OCI-LY7 (cell line): Measurements from ENCODE around the gene FAM20A. TPM values are rescaled to one million over a fixed set of nuclear protein-coding genes. Genes with fewer than 3 reads are reported as not detected.

ENCODE experiments used
- BruUV-seq: library from RNA; stranded (reverse); fragments of 400-500 nt; replicated peaks from 2 replicates; lab custom pipeline; 2021; lab: Mats Ljungman, UMichigan
- CTCF ChIA-PET: fragments of 300-600 bp; sonication (Branson Sonifier 250); formaldehyde crosslinking; loops from one replicate; lab custom pipeline; 2022; ENCODE audit warnings: antibody characterized with exemption; ENCODE audit not compliant: unreplicated experiment; lab: Charles Lee
- POLR2A ChIA-PET: fragments of 300-600 bp; sonication (Branson Sonifier 250); formaldehyde crosslinking; loops from one replicate; lab custom pipeline; 2022; ENCODE audit warnings: antibody characterized with exemption; lab: Charles Lee
- DNase-seq: peaks from one replicate; pipeline ENCODE4 v3.0.0-alpha.2; 2015; ENCODE audit warnings: low spot score
- H2AFZ ChIP-seq: fragments of 200-600 bp; sonication (generic), shearing (Covaris generic); 2 replicates; pipeline ENCODE4 v1.6.1; 2014; ENCODE audit warnings: mild to moderate bottlenecking, antibody characterized with exemption, low read length, moderate library complexity
- H3K27ac ChIP-seq: fragments of 200-600 bp; sonication (generic); 2 replicates; pipeline ENCODE4 v1.5.1; 2014; ENCODE audit warnings: mixed run types, low read depth, mild to moderate bottlenecking, moderate library complexity, low read length, inconsistent platforms; ENCODE audit not compliant: poor library complexity, severe bottlenecking
- H3K36me3 ChIP-seq: fragments of 200-600 bp; sonication (generic); 2 replicates; pipeline ENCODE4 v1.6.1; 2014; ENCODE audit warnings: mild to moderate bottlenecking, antibody characterized with exemption, low read length, moderate library complexity, mixed read lengths; ENCODE audit not compliant: insufficient read depth
- H3K4me1 ChIP-seq: fragments of 200-600 bp; sonication (generic); 2 replicates; pipeline ENCODE4 v1.5.1; 2014; ENCODE audit warnings: mild to moderate bottlenecking, low read length; ENCODE audit not compliant: insufficient read depth, poor library complexity, severe bottlenecking
- H3K4me2 ChIP-seq: fragments of 200-600 bp; sonication (generic); 2 replicates; pipeline ENCODE4 v1.6.1; 2014; ENCODE audit warnings: mild to moderate bottlenecking, low read length
- H3K4me3 ChIP-seq: fragments of 200-600 bp; sonication (generic); 2 replicates; pipeline ENCODE4 v1.5.1; 2014; ENCODE audit warnings: mild to moderate bottlenecking, low read depth, low read length; ENCODE audit not compliant: poor library complexity, severe bottlenecking
- H3K79me2 ChIP-seq: fragments of 200-600 bp; sonication (generic); 2 replicates; pipeline ENCODE4 v1.6.1; 2016; ENCODE audit warnings: low read depth, mild to moderate bottlenecking, low read length, moderate library complexity, mixed read lengths; ENCODE audit not compliant: insufficient read depth
- H3K9me2 ChIP-seq: fragments of 200-600 bp; sonication (generic); 2 replicates; pipeline ENCODE4 v1.6.1; 2016; ENCODE audit warnings: mild to moderate bottlenecking, low read length, mixed read lengths; ENCODE audit not compliant: insufficient read depth
- H3K9me3 ChIP-seq: fragments of 200-600 bp; sonication (generic); 2 replicates; pipeline ENCODE4 v1.6.1; 2014; ENCODE audit warnings: mild to moderate bottlenecking, mixed run types, low read length, mixed read lengths
- H4K20me1 ChIP-seq: fragments of 200-600 bp; sonication (generic); 2 replicates; pipeline ENCODE4 v1.6.1; 2014; ENCODE audit warnings: mild to moderate bottlenecking, antibody characterized with exemption, low read length, moderate library complexity, mixed read lengths; ENCODE audit not compliant: insufficient read depth
- CTCF ChIP-seq: fragments of 200-600 bp; sonication (generic); conservative IDR thresholded peaks from 2 replicates; pipeline ENCODE4 v1.5.1; 2014; ENCODE audit warnings: mild to moderate bottlenecking, antibody characterized with exemption, low read length, moderate library complexity, mixed read lengths
- EZH2phosphoT487 ChIP-seq: fragments of 200-600 bp; sonication (generic); IDR thresholded peaks from 2 replicates; pipeline ENCODE4 v1.6.1; 2018; ENCODE audit warnings: low read depth, borderline replicate concordance, mild to moderate bottlenecking, mixed run types, antibody characterized with exemption, low read length, moderate library complexity, mixed read lengths
- intact Hi-C: fragments of 100-400 bp; cut with micrococcal nuclease; formaldehyde crosslinking; loops from one replicate; pipeline ENCODE4 v1.10.0; 2022; ENCODE audit not compliant: unreplicated experiment
- total RNA-seq, 2 experiments: library from RNA; depleted of rRNA in 1 of 2; stranded (reverse); fragments of >200 nt in 1 of 2; shearing (Covaris generic) in 1 of 2; gene quantifications; 2 replicates each; pipeline ENCODE4 v1.2.3, GENCODE V29; 2014 to 2022

The FAM20A gene
- total RNA-seq, 2 experiments from 2014 or later, result not detected

GRCh38 chr17:68562736-68563135 is 38.4 kb downstream of the FAM20A start:
- Histone ChIP-seq H3K27ac (no peak overlapping the region), H3K79me2 (no peaks in the 10 kb centered on the region), H4K20me1 (no peaks in the 10 kb centered on the region), H3K4me3 (no peak overlapping the region), H3K4me2 (peak overlapping the region; percentile 35; the same call in 1 of the 2 replicates), H3K9me3 (no peaks in the 10 kb centered on the region), H2AFZ (no peak overlapping the region), H3K9me2 (no peaks in the 10 kb centered on the region), H3K4me1 (peaks cover 10% of the 10 kb centered on the region), H3K36me3 (no peaks in the 10 kb centered on the region)
- no peak for TF ChIP-seq CTCF
- no peak for TF ChIP-seq EZH2phosphoT487
- no TSS peak for BruUV-seq
- intact Hi-C loops, result loop anchor here (10.0 kb wide), 1 partner anchor 672 kb away; no protein-coding TSS in a partner anchor
- CTCF ChIA-PET, result interaction anchor here (0.8 kb wide), 1 partner anchor 23 kb away, joined by 4 read pairs; no protein-coding TSS in a partner anchor
- DNase-seq, result no peak
- POLR2A ChIA-PET, result interaction anchor here (0.6 to 1.6 kb wide), 4 partner anchors 8 to 953 kb away, joined by 3 to 6 read pairs (median 5); no protein-coding TSS in a partner anchor

- intact Hi-C loops, result loop anchor here (10.0 kb wide), 1 partner anchor 674 kb away; no protein-coding TSS in a partner anchor
- no peak overlapping the region for H3K4me2 ChIP-seq
- TF ChIP-seq EZH2phosphoT487 (no peak), CTCF (no peak)
- no peaks in the 10 kb centered on the region for H3K9me3 ChIP-seq
- H3K79me2 ChIP-seq, result no peaks in the 10 kb centered on the region
- no peak overlapping the region for H3K4me3 ChIP-seq
- H3K36me3 ChIP-seq, result no peaks in the 10 kb centered on the region
- no peak overlapping the region for H2AFZ ChIP-seq
- DNase-seq, result no peak
- no peaks in the 10 kb centered on the region for H4K20me1 ChIP-seq
- no peaks in the 10 kb centered on the region for H3K9me2 ChIP-seq
- no TSS peak for BruUV-seq
- H3K4me1 ChIP-seq, result peaks cover 10% of the 10 kb centered on the region
- CTCF ChIA-PET, result no interaction called here
- POLR2A ChIA-PET, result no interaction called here
- H3K27ac ChIP-seq, result no peak overlapping the region
These were observed 40.0 kb downstream of the FAM20A start for GRCh38 chr17:68560966-68561720.

DNA sequence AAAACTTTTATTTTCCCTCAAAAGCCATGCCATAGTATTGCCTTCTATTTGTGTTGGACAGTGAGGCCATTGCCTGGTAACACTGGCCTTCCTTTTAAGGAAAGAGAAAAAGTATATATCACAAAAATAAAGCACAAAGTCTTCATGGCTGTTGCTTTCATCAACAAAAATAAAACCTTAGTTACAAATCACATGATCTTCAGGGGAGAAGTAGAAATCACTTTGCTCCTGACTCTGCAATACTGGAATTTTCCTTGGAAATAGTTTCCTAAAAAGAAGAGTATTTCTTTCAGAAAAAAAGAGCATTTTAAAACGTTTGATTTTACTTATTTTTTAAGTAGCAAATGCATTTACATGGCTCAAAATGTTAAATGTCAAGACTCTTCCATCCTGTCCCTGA is 41.9 kb downstream of the FAM20A start:
- TF ChIP-seq EZH2phosphoT487 (no peak), CTCF (no peak)
- H4K20me1 ChIP-seq, result no peaks in the 10 kb centered on the region
- H3K4me1 ChIP-seq, result peaks cover 10% of the 10 kb centered on the region
- ChIA-PET POLR2A (no interaction called here), CTCF (no interaction called here)
- BruUV-seq, result no TSS peak
- no peaks in the 10 kb centered on the region for H3K9me3 ChIP-seq
- H3K36me3 ChIP-seq, result no peaks in the 10 kb centered on the region
- no peaks in the 10 kb centered on the region for H3K79me2 ChIP-seq
- intact Hi-C loops, result no loop called here
- no peak overlapping the region for H3K4me2 ChIP-seq
- no peak overlapping the region for H2AFZ ChIP-seq
- DNase-seq, result no peak
- H3K27ac ChIP-seq, result no peak overlapping the region
- H3K4me3 ChIP-seq, result no peak overlapping the region
- no peaks in the 10 kb centered on the region for H3K9me2 ChIP-seq
